HEK293T (cell line): Measurements from ENCODE around the gene PROZ.

Experiments used
- CTCF ChIA-PET: fragments of 350-600 bp; formaldehyde crosslinking; extraction: SDS; loops from one replicate; lab custom pipeline; 2021; ENCODE audit warnings: antibody characterized with exemption, inconsistent platforms; lab: Yijun Ruan, JAX
- POLR2A ChIA-PET: fragments of 350-600 bp; formaldehyde crosslinking; extraction: SDS; loops from one replicate; lab custom pipeline; 2020; ENCODE audit warnings: antibody characterized with exemption, inconsistent platforms; lab: Yijun Ruan, JAX
- DNase-seq: peaks from one replicate; pipeline ENCODE4 v3.0.0; 2012; ENCODE audit warnings: mixed read lengths; ENCODE audit errors: extremely low spot score
- ARNT ChIP-seq: fragments of 450-650 bp; IDR thresholded peaks from 2 replicates; pipeline ENCODE4 v1.6.1; 2017; ENCODE audit warnings: mild to moderate bottlenecking
- BHLHE40 ChIP-seq: fragments of 450-650 bp; IDR thresholded peaks from 2 replicates; pipeline ENCODE4 v1.6.1; 2016; ENCODE audit warnings: mild to moderate bottlenecking, moderate library complexity, borderline replicate concordance
- CTBP1 ChIP-seq: fragments of 450-650 bp; IDR thresholded peaks from 2 replicates; pipeline ENCODE4 v1.6.1; 2016; ENCODE audit warnings: borderline replicate concordance
- ELF4 ChIP-seq: fragments of 450-650 bp; IDR thresholded peaks from 2 replicates; pipeline ENCODE4 v1.6.1; 2017; ENCODE audit warnings: antibody characterized with exemption
- FOXA1 ChIP-seq: fragments of 450-650 bp; IDR thresholded peaks from 2 replicates; pipeline ENCODE4 v1.6.1; 2016; ENCODE audit warnings: mild to moderate bottlenecking
- FOXK2 ChIP-seq: fragments of 450-650 bp; IDR thresholded peaks from 2 replicates; pipeline ENCODE4 v1.6.1; 2016; ENCODE audit warnings: mild to moderate bottlenecking
- FOXM1 ChIP-seq: fragments of 450-650 bp; IDR thresholded peaks from 2 replicates; pipeline ENCODE4 v1.6.1; 2017; ENCODE audit warnings: mild to moderate bottlenecking, borderline replicate concordance
- HDGF ChIP-seq: fragments of 450-650 bp; IDR thresholded peaks from 2 replicates; pipeline ENCODE4 v1.6.1; 2017; ENCODE audit warnings: antibody characterized with exemption, borderline replicate concordance
- L3MBTL2 ChIP-seq: fragments of 450-650 bp; conservative IDR thresholded peaks from 2 replicates; pipeline ENCODE4 v1.6.1; 2016; ENCODE audit warnings: mild to moderate bottlenecking
- LEF1 ChIP-seq: fragments of 450-650 bp; IDR thresholded peaks from 2 replicates; pipeline ENCODE4 v1.6.1; 2017; ENCODE audit warnings: mild to moderate bottlenecking, borderline replicate concordance
- NFRKB ChIP-seq: fragments of 450-650 bp; IDR thresholded peaks from 2 replicates; pipeline ENCODE4 v1.6.1; 2016; ENCODE audit warnings: mild to moderate bottlenecking, moderate library complexity
- SP1 ChIP-seq: fragments of 450-650 bp; IDR thresholded peaks from 2 replicates; pipeline ENCODE4 v1.6.1; 2017
- SUZ12 ChIP-seq: fragments of 450-650 bp; IDR thresholded peaks from 2 replicates; pipeline ENCODE4 v1.6.1; 2016; ENCODE audit warnings: mild to moderate bottlenecking
- TARDBP ChIP-seq: fragments of 450-650 bp; IDR thresholded peaks from 2 replicates; pipeline ENCODE4 v1.6.1; 2016
- ZNF384 ChIP-seq: fragments of 450-650 bp; IDR thresholded peaks from 2 replicates; pipeline ENCODE4 v1.6.1; 2016
- TF ChIP-seq, protein P1 (sequence below): fragments of 450-650 bp; IDR thresholded peaks from 2 replicates; pipeline ENCODE4 v1.6.1; 2016

PROZ gene

DNA sequence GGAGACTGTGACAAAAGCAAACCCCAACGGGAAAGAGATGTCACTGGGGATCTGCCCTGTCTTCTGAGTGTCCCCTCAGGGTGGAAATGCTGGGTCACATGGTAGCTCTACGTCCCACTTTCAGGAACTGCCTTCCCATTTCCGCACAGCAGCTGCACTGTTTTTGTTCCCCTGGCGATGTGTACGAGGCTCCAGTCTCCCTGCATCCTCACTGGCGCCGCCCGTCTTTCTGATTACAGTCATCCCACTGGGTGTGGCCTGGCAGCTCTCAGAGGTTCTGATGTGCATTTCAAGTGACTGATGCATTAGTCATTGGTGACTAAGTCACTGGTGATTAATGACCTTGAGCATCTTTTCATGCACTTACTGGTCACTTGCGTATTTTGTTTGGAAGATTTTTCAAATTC is 28.8 kb downstream of the PROZ start:
- ChIA-PET CTCF (no interaction called here), POLR2A (interaction anchor here (0.8 kb wide), 1 partner anchor 21 kb away, joined by 4 read pairs; the partner anchor contains the start of gene PCID2)
- TF ChIP-seq L3MBTL2 (no peak), LEF1 (no peak)
- TF ChIP-seq, protein P1, sequence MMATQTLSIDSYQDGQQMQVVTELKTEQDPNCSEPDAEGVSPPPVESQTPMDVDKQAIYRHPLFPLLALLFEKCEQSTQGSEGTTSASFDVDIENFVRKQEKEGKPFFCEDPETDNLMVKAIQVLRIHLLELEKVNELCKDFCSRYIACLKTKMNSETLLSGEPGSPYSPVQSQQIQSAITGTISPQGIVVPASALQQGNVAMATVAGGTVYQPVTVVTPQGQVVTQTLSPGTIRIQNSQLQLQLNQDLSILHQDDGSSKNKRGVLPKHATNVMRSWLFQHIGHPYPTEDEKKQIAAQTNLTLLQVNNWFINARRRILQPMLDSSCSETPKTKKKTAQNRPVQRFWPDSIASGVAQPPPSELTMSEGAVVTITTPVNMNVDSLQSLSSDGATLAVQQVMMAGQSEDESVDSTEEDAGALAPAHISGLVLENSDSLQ = no peak
- DNase-seq = peak; percentile 9

DNA sequence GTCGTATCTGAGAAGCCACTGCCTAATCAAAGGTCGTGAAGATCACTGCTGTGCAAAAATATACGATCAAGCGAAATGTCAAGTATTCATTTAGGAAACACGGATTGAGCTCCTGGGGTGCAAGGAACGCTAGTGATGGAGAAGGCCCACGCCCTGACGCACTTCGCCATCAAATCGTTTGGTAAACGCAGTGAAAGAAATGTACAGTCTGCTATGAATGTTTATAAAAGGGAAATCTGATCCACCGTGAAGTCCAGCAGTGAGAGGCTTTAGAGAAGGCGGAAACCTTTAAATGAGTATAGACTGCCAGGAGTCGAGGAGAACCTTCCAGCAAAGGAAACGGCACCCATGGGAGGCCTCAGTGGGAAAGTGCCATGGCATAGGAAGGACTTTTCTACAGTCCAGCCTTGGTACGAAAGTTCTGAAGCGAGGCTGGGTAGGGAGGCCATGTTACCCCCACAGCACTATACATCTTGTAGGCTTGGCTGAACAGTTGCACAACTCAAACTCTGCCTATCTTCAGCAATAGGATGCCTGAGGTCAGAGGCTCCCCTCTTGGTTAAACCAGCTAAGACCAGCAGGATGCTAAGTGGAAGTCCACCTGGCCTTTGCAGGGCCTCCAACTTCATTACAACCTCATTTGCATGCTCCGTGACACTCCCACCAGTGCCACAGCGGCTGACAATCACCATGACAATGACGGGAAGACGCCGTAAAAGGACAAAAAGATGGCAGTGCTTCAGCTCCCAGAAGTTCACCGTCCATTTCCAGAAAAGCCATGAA is 29.6 kb downstream of the PROZ start:
- TF ChIP-seq, protein P1 = no peak
- no peak for TF ChIP-seq HDGF
- no peak for DNase-seq
- ChIA-PET CTCF (no interaction called here), POLR2A (no interaction called here)

DNA sequence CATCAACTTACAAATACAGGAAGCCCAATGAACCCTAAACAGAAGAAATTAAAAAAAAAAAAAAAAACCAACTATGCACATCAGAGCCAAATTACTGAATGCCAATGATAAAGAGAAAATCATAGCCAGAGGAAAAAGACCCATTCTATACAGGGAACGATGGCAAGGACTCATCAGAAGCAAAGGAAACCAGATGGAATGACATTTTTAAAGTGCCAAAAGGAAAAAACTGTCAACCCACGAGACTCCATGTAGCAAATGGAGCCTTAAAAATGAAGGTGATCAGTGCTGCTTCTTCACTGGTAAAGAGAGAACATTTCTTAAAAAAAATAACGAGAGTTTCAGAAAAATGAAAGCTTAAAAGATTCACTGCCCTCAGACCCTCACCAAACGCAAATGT is 31.7 kb downstream of the PROZ start:
- DNase-seq = no peak
- TF ChIP-seq L3MBTL2 = no peak
- TF ChIP-seq BHLHE40 = no peak
- TF ChIP-seq LEF1 = no peak
- TF ChIP-seq SUZ12 = no peak
- TF ChIP-seq ELF4 = no peak
- TF ChIP-seq TARDBP = no peak
- no peak for TF ChIP-seq SP1
- TF ChIP-seq NFRKB = no peak
- TF ChIP-seq FOXM1 = no peak
- TF ChIP-seq ZNF384 = no peak
- TF ChIP-seq FOXK2 = no peak
- TF ChIP-seq FOXA1 = no peak
- no peak for TF ChIP-seq HDGF
- no peak for TF ChIP-seq CTBP1
- POLR2A ChIA-PET = interaction anchor here (3.2 kb wide), 1 partner anchor 19 kb away, joined by 11 read pairs; the partner anchor contains the start of genes CUL4A and PCID2
- CTCF ChIA-PET = no interaction called here

DNA sequence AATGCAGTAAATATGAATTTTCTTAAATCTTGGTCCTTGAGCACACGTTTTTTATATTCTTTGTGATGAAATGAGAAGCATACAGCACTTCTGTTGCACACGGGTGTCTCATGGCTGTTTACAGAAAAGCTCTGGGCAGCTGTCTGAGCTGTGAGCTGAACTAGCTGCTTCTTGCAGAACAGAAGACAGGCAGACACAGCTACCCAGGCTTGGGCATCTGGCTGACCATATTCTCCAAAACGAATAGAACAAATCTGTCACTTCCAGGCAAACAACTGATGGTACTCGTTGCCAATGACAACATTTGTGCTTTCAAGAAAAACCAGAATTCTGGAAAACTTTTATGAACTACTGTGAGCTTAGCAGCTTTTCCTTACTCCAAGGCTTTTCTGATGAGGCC is 33.8 kb downstream of the PROZ start:
- no peak for TF ChIP-seq FOXM1
- no peak for TF ChIP-seq CTBP1
- TF ChIP-seq LEF1 = no peak
- no peak for TF ChIP-seq HDGF
- TF ChIP-seq, protein P1 = no peak
- no peak for TF ChIP-seq SUZ12
- TF ChIP-seq ZNF384 = no peak
- no peak for TF ChIP-seq ELF4
- no peak for TF ChIP-seq ARNT
- no peak for TF ChIP-seq TARDBP
- no peak for TF ChIP-seq SP1
- TF ChIP-seq NFRKB = no peak
- TF ChIP-seq L3MBTL2 = no peak
- no peak for TF ChIP-seq BHLHE40
- TF ChIP-seq FOXK2 = no peak
- TF ChIP-seq FOXA1 = no peak
- CTCF ChIA-PET = no interaction called here
- DNase-seq = no peak
- POLR2A ChIA-PET = interaction anchor here (3.2 kb wide), 1 partner anchor 17 kb away, joined by 11 read pairs; the partner anchor contains the start of genes CUL4A and PCID2

DNA sequence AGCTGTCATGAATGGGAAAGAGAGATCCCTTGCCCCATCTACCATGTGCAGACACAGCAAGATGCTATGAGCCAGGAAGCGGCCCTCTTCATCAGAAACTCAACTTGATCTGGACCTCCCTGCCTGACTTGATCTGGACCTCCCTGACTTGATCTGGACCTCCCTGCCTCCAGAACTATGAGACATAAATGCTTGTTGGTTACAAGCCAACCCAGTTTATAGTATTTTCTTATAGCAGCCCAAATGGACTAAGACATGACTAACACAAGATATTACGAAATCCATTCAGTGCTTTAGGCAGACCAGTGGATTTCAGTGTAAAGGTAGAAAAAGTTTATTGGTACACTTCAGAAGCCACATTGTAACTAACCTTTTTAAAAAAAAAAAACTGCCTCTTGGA is 34.5 kb downstream of the PROZ start:
- ChIA-PET POLR2A (interaction anchor here (3.2 kb wide), 1 partner anchor 16 kb away, joined by 11 read pairs; the partner anchor contains the start of genes CUL4A and PCID2), CTCF (no interaction called here)
- DNase-seq = no peak
- TF ChIP-seq SP1 (no peak), SUZ12 (no peak), LEF1 (no peak), FOXK2 (no peak), CTBP1 (no peak), FOXA1 (no peak), BHLHE40 (no peak), ELF4 (no peak)
- TF ChIP-seq, protein P1 = no peak

DNA sequence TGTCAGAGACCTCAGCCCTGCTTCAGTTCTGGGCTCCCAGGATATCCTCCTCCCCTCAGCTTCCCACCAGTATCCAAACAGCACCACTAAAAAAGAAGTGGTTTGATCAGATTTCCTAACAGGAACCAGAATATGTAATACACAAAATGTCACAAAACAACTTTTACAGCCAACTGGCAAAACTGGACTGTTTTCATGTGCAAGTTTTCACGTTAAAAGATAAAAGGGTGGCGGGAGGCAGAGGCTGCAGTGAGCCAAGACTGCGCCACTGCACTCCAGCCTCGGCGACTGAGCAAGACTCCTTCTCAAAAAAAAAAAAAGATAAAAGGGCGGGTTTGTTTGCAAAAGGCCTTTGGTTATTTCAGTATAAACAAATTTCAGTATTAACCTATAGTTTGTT is 36.9 kb downstream of the PROZ start:
- DNase-seq = no peak
- ChIA-PET CTCF (no interaction called here), POLR2A (no interaction called here)
- TF ChIP-seq BHLHE40 (no peak), ELF4 (no peak), TARDBP (no peak), L3MBTL2 (no peak), ARNT (no peak), LEF1 (no peak), NFRKB (no peak), SUZ12 (no peak), CTBP1 (no peak), FOXA1 (no peak), FOXM1 (no peak), SP1 (no peak), ZNF384 (no peak), FOXK2 (no peak), HDGF (no peak)
- TF ChIP-seq, protein P1 = no peak
